Breast epithelium (tissue), 4 donors: Measurements from ENCODE around the gene IFIT3. TPM values are rescaled to one million over a fixed set of nuclear protein-coding genes. Genes with fewer than 3 reads are reported as not detected.

ENCODE experiments used
- DNase-seq, 2 donors: peaks; one replicate each; pipeline ENCODE4 v3.0.0-alpha.2; 2019; ENCODE audit warnings: low spot score in 2 of 2
- H3K27ac ChIP-seq, 2 donors: fragments of 200-600 bp; sonication (generic) in 1 of 2; one replicate each; pipeline ENCODE4 v1.5.1; 2016 to 2019; ENCODE audit warnings: mild to moderate bottlenecking in 1 of 2
- H3K27me3 ChIP-seq, 2 donors: fragments of 200-600 bp; sonication (generic) in 1 of 2; one replicate each; pipeline versions ENCODE4 v1.5.1 to v1.6.0; 2017 to 2019; ENCODE audit warnings: control low read depth in 1 of 2, mild to moderate bottlenecking in 1 of 2
- H3K36me3 ChIP-seq: fragments of 200-600 bp; one replicate; pipeline ENCODE4 v1.5.1; 2019
- H3K4me1 ChIP-seq, 2 donors: fragments of 200-600 bp; sonication (generic); one replicate each; pipeline ENCODE4 v1.5.1; 2016 to 2019; ENCODE audit warnings: control low read depth in 1 of 2
- H3K4me3 ChIP-seq, 3 donors: fragments of 200-600 bp; sonication (generic); 1 replicate in 2 of 3; 2 replicates in 1 of 3; pipeline ENCODE4 v1.5.1; 2016 to 2019; ENCODE audit warnings: mild to moderate bottlenecking in 3 of 3, moderate library complexity in 2 of 3
- H3K9me3 ChIP-seq, 2 donors: fragments of 200-600 bp; sonication (generic) in 1 of 2; one replicate each; pipeline ENCODE4 v1.5.1; 2016 to 2019; ENCODE audit warnings: control low read depth in 1 of 2
- CTCF ChIP-seq, 3 donors: fragments of 450-650 bp; IDR thresholded peaks; one replicate each; pipeline ENCODE4 v1.5.1; 2016 to 2017; ENCODE audit warnings: antibody characterized with exemption in 3 of 3, mild to moderate bottlenecking in 3 of 3, moderate library complexity in 3 of 3
- POLR2A ChIP-seq: fragments of 450-650 bp; IDR thresholded peaks from one replicate; pipeline ENCODE4 v1.6.1; 2016; ENCODE audit warnings: antibody characterized with exemption, mild to moderate bottlenecking, moderate library complexity
- POLR2AphosphoS5 ChIP-seq, 3 donors: sonication (generic); formaldehyde crosslinking; IDR thresholded peaks; one replicate each; pipeline ENCODE4 v1.6.1; 2017; ENCODE audit warnings: antibody characterized with exemption in 3 of 3
- intact Hi-C: fragments of 100-400 bp; cut with DNase I; formaldehyde crosslinking; loops from one replicate; pipeline ENCODE4 v1.15.1; 2023; ENCODE audit warnings: low total_unique reads
- total RNA-seq, 3 donors: library from RNA; depleted of rRNA; stranded (reverse); fragments of >200 nt; gene quantifications; one replicate each; pipeline ENCODE4 v1.1.0, GENCODE V29; 2016

IFIT3 gene
- total RNA-seq, 3 donors from 2014 or later: 8.2 to 10.4 (median 9.5) TPM

GRCh38 chr10:89360157-89360556, 32.4 kb downstream of the IFIT3 start:
- intact Hi-C loops: no loop called here
- DNase-seq: no peak
- Histone ChIP-seq H3K27me3 (no peaks in the 10 kb centered on the region), H3K4me3 (no peak overlapping the region), H3K27ac (no peak overlapping the region), H3K36me3 (no peaks in the 10 kb centered on the region), H3K9me3 (no peaks in the 10 kb centered on the region), H3K4me1 (no peaks in the 10 kb centered on the region)
- no peak for TF ChIP-seq POLR2AphosphoS5 (IDR thresholded peaks at IDR 0.05)
- no peak for TF ChIP-seq CTCF (IDR thresholded peaks at IDR 0.05)
- no peak for TF ChIP-seq POLR2A

GRCh38 chr10:89362929-89363328, 35.1 kb downstream of the IFIT3 start:
- DNase-seq: no peak
- no peak overlapping the region for H3K4me3 ChIP-seq
- H3K9me3 ChIP-seq: no peaks in the 10 kb centered on the region
- no peak overlapping the region for H3K27ac ChIP-seq
- TF ChIP-seq CTCF (IDR thresholded peaks at IDR 0.05) (no peak), POLR2AphosphoS5 (IDR thresholded peaks at IDR 0.05) (no peak), POLR2A (no peak)
- intact Hi-C loops: no loop called here
- H3K27me3 ChIP-seq: no peaks in the 10 kb centered on the region
- H3K4me1 ChIP-seq: no peaks in the 10 kb centered on the region
- H3K36me3 ChIP-seq: no peaks in the 10 kb centered on the region

- DNase-seq: no peak
- no peak overlapping the region for H3K4me3 ChIP-seq
- intact Hi-C loops: no loop called here
- no peak for TF ChIP-seq CTCF (IDR thresholded peaks at IDR 0.05)
- TF ChIP-seq POLR2A: no peak
- no peak for TF ChIP-seq POLR2AphosphoS5 (IDR thresholded peaks at IDR 0.05)
- no peak overlapping the region for H3K27ac ChIP-seq
- H3K4me1 ChIP-seq: no peaks in the 10 kb centered on the region
- H3K27me3 ChIP-seq: no peaks in the 10 kb centered on the region
- H3K9me3 ChIP-seq: no peaks in the 10 kb centered on the region
- no peaks in the 10 kb centered on the region for H3K36me3 ChIP-seq
These were observed 36.1 kb downstream of the IFIT3 start for GRCh38 chr10:89363729-89364442.

GRCh38 chr10:89364531-89364930, 36.7 kb downstream of the IFIT3 start:
- no peak for TF ChIP-seq CTCF (IDR thresholded peaks at IDR 0.05)
- TF ChIP-seq POLR2A: no peak
- no peak for TF ChIP-seq POLR2AphosphoS5 (IDR thresholded peaks at IDR 0.05)
- H3K27me3 ChIP-seq: no peaks in the 10 kb centered on the region
- H3K27ac ChIP-seq: no peak overlapping the region
- intact Hi-C loops: no loop called here
- H3K36me3 ChIP-seq: no peaks in the 10 kb centered on the region
- no peaks in the 10 kb centered on the region for H3K9me3 ChIP-seq
- H3K4me3 ChIP-seq: no peak overlapping the region
- H3K4me1 ChIP-seq: no peaks in the 10 kb centered on the region
- no peak for DNase-seq

GRCh38 chr10:89367529-89367928, 39.7 kb downstream of the IFIT3 start:
- intact Hi-C loops: no loop called here
- Histone ChIP-seq H3K36me3 (no peaks in the 10 kb centered on the region), H3K27ac (no peak overlapping the region), H3K9me3 (no peaks in the 10 kb centered on the region), H3K27me3 (no peaks in the 10 kb centered on the region), H3K4me3 (no peak overlapping the region), H3K4me1 (no peaks in the 10 kb centered on the region)
- no peak for TF ChIP-seq POLR2AphosphoS5 (IDR thresholded peaks at IDR 0.05)
- TF ChIP-seq POLR2A: no peak
- TF ChIP-seq CTCF (IDR thresholded peaks at IDR 0.05): no peak
- no peak for DNase-seq
